HG03108 (cell line): ENCODE data around the gene NEURL3.
"Not testable (repeated sequence)": the region's sequence is repeated elsewhere in the genome, so short reads cannot be mapped to it uniquely, and the experiment has no call there.

Experiments used
- ATAC-seq: cut with Tn5 transposase; IDR thresholded peaks from one replicate; pipeline ENCODE4 v1.9.1; 2021; ENCODE audit warnings: moderate library complexity; ENCODE audit not compliant: unreplicated experiment

Gene NEURL3

DNA sequence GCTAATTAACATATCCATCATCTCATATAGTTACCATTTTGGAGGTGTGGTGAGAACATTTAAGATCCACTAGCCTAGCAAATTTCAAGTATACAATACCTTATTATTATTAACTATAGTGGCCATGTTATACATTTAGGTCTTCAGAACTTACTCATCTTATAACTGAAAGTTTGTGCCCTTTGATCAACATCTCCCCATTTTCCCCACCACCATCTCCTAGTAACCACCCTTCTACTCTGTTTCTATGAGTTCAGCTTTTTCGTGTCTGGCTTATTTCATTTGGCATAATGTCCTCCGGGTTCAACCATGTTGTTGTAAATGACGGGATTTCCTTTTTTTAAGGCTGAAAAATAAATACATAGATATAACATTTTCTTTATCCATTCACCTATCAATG lies 15.9 kb downstream of the NEURL3 start:
- ATAC-seq: no peak

DNA sequence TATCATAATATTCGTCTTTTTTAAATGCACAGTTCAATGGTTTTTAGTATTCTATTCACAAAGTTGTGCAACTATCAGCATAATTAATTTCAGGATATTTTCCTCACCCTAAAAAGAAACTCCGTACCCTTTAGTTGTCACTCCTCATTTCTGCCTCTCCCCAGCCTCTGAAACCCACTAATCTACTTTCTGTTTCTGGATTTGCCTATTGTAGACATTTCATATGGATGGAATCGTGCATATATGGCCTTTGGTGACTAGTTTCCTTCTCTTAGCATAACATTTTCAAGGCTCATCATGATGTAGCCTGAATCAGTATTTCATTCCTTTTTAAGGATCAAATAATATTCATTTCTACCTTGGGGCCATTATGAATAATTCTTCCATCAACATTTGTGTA lies 18.5 kb downstream of the NEURL3 start:
- no peak for ATAC-seq

DNA sequence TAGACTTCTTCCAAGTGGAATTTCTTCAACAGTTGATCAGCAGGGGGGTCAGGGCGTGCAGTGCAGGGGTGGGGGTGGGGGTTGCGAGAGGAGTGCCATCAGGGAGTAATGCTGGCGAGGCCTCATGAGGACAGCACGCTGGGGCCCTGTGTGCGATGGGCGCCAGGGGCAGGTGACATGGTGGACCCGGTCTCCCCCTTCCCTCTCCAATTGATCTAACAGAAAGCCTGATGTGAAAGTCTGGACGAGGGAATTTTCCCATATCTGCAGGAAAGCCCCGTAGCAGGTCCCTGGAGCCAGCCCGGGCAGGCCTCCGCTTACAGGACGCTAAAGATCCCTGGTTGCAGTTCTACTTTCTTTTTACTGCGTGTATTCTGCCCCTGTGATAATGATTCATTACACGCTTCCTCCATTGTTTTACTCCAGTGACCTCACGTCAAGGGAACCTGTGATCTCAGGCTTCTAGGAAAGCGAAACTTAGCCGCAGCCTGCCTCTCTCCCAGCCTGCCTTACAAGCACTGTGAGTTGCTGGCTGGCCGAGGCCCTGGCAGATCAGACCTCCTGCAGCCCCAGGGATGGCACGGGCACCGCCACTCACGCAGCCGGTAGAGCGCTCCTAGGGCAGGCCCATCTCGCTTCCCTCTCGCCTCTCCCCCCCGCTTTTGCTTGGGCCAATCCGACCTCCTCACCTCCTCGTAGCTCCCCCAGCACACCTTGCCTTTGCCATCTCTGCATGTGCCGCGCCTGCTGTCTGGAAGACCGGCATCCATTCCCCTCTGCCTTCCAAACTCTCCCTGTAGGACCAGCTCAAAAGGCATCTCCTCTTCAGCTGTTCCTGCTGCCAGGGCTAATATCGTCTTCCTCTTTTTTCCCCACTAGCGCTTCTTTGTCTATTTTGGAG lies 19.2 kb downstream of the NEURL3 start:
- peak; percentile 88 for ATAC-seq

GRCh38 chr2:96485350-96485749 lies 19.8 kb downstream of the NEURL3 start:
- no peak for ATAC-seq

- ATAC-seq: no peak
Measured at GRCh38 chr2:96484091-96484490, 21.1 kb downstream of the NEURL3 start.

DNA sequence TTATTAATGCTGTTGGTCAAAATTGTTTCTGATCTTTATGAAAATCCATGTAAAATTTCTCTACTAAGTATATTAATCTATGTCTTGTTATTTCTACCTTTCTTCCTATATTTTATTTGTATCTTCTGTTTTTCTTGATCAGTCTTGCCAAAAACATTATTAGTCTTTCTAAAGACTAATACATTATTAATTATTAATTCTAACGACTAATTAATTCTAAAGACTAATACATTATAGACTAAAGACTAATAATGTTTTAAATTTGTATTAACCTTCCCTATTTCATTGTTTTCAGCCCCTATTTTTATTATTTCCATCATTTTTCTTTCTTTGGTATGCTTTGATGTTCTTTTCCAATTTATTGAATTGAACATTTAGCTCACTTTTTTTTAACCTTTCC lies 27.7 kb downstream of the NEURL3 start:
- no peak for ATAC-seq

- no peak for ATAC-seq
Measured at GRCh38 chr2:96471772-96472171, 33.4 kb downstream of the NEURL3 start.

- ATAC-seq: peak; percentile 61
Measured at GRCh38 chr2:96470636-96471035, 34.5 kb downstream of the NEURL3 start.

- no peak for ATAC-seq
Measured at GRCh38 chr2:96470109-96470508, 35.0 kb downstream of the NEURL3 start.

DNA sequence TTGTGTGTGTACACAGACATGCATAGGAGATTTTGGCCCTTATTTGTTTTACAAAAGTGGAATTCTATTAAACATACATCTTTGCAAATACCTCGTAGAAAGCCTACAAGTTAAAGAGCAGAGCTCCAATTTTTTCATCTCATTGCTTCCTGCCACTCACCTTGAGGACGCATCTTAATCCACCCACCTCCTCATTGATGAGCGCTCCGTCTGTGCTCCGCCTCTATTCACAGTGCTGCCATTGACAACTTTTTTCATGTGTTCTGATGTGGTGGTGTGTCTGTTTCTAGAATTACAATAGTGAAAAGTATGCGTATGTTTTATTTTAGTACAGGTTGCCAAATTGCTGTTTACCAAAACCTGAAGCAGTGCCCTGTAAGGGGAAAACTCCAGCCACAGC lies 36.3 kb downstream of the NEURL3 start:
- ATAC-seq: no peak

DNA sequence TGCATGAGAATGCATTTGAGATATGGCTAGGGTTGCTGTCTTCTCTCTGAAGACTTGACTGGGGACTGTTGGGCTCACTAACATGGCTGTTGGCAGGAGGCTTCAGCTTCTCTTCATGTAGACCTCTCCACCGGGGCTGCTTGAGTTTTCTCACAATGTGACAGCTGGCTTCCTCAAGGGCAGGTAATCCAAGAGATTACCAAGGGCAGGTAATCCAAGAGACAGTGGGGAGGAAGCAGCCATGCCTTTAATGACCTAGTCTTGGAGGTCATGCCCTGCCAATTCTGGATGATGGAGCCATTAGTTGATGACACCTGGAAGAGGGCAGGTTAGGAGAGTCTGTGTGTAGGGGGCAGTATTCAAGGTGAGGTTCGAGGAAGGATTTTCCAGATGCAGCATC lies 40.5 kb downstream of the NEURL3 start:
- no peak for ATAC-seq

- no peak for ATAC-seq
Measured at GRCh38 chr2:96464061-96464460, 41.1 kb downstream of the NEURL3 start.

- ATAC-seq: no peak
Measured at GRCh38 chr2:96463119-96463518, 42.0 kb downstream of the NEURL3 start.

DNA sequence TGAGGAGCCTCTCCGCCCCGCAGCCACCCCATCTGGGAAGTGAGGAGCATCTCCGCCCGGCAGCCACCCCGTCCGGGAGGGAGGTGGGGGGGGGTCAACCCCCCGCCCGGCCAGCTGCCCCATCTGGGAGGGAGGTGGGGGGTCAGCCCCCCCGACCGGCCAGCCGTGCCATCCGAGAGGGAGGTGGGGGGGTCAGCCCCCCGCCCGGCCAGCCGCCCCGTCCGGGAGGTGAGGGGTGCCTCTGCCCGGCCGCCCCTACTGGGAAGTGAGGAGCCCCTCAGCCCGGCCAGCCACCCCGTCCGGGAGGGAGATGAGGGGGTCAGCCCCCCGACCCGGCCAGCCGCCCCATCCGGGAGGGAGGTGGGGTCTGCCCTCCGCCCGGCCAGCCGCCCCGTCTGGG lies 43.5 kb downstream of the NEURL3 start:
- not testable (repeated sequence) for ATAC-seq

GRCh38 chr2:96452053-96452452 lies 53.1 kb downstream of the NEURL3 start:
- no peak for ATAC-seq

DNA sequence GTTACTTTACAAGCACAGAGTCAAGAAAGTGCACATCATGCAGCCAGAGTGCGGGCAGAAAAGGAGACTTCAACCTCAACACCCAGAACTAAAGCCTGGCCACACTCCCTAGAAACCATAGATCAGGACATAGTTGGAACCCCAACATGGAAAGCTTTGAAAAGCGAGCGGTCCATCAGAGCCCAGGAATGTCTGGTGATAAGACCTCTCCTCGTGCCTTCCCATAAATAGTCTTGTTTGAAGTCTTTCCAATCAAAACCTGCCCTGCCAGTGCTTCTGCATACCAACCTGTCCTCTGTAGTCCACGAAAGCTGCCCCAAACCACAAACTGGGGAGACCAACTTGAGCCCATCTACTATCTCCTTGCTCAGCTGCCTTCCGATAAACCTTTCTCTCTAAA lies 55.5 kb downstream of the NEURL3 start:
- no peak for ATAC-seq

DNA sequence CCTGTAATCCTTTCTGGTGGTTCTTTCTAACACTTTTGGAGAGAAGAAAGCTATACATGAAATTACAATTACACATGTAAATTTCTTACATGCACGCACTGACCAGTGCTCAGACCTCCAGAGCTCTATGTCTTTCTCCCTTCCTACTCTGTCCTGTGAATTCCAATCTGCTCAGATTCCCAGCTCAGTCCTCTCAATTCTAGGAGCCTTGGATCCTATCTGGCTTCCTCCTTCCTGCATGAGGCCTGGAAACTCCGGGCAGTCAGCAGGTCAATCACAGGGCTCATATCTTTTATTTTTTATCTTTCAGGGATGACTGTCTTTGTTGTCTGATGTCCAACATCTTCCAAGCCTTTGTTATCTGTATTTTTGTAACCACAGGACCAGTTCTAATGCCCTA lies 56.0 kb downstream of the NEURL3 start:
- ATAC-seq: no peak

DNA sequence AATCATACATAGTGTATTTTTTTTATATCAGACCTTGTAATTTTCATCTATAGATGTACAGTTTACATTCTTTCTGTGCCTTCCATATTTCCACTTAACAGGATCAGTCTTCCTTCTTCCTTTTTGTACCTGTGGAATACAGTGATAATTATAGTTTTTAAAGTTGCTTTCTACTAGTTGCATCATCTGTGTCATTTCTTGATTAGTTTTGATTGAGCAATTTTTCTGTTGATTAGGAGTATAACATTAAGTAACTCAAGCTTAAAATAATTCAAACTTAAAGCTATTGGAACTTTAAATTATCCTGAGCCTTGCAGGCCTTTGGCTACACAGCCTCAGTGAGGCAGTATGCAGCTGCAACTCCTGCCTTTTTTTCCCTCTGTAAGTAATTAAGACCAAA lies 57.4 kb downstream of the NEURL3 start:
- no peak for ATAC-seq
